Cerebellar nuclear complex (tissue), 1 donor: ENCODE measurements around the gene NPAS3.

Source experiments
- DNase-seq, 2 experiments: peaks; one replicate each; lab custom pipeline; 2025; lab: John Stamatoyannopoulos, UW

NPAS3 gene

DNA sequence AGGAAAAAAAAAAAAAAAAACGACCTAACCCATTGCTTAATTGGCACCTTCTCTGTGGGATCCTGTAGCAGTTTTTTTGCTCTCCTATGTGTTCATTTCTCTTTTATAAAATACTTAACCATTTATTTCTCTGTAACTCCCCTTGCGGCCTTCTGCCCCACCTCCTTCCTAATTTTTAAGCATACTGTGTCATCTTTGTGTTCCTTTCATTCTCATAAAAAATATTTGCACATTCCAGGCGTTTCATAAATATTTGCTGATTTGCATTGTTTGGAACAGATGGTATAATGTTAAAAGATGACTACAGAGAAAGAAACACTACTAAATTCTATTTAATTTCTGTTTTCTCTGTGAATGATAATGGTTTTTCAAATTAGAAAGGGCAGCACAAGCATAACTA is 77.9 kb downstream of the NPAS3 start:
- DNase-seq: no peak

DNA sequence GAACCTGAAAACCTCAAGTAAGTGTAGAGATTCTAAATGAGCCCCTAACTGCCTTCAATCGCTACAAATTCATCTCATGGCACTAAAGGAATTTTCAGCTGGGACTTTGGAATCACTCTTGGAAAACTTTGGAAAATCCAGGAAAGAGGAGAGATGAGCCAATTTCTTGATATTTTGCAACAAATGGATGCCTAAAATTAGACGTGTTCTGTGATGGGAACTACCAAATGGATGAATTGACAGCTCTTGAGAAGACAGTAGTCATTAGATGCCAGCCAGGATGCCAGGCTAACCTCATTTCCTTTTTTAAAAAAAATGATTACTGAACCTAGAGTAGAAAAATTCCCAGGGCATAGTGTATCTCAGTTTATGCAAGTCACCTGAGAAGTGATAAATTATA is 78.3 kb downstream of the NPAS3 start:
- no peak for DNase-seq

DNA sequence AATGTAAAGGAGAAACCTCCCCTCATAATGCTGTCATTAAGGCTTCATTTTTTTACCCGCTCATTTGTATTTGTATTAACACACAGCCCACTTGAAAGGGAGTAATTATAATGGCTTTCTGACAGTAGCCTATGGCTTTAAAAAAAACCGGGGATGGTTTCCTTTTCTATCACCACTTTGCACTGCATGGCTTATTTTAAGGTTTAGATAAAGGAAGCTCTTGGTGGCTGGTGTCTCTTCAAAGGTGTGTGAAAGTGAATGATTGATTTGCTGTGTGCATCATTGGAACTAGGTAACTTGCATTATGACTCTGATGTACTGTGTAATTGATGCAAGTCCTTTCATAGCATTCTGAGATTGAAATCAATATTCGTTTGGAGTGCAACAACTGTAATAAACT is 80.7 kb downstream of the NPAS3 start:
- no peak for DNase-seq

DNA sequence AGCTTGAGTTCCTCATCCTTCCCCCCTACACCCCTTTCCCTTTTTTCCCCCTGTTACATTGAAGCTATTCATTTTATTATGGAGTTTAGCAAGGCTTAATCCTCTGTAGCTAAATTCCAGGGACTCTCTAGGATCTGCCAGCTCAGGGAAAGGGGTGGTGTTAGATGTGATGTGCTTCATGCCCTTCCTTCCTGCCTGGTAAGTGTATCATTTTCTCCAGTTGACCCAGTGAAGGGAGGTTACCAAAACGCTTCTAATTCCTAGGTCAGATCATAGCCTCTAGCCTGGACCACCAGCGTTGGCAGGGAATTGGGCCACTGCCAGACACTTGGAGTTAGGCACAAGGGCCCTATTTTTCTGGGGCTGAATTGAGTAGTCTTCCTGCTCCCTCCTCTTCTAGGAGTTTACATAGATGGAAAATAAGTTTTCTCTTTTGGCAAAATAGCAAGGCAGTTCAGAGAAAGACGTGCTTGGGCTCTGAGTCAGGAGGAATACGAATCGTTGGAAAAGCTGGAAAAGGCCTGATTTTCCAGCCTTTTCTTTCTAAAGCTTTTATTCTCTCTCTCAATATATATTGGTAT is 88.3 kb downstream of the NPAS3 start:
- DNase-seq: no peak

DNA sequence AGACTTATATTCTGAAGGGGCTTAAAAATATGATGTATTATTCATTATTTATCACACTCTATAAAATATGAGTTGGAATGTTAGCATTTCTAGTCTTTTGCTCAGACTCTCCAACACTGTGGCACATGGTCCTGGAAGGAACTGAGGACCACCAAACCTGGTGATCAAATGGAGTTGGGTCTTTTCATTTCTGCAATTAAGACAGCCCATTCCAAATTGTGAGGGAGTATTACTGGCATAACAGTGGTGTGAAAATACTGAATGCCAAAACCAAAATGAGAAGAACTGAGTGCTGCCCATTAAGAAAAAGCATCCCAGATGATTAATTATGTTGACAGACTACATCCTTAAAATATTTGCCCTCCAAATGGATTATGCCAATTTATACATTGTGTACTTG is 90.8 kb downstream of the NPAS3 start:
- DNase-seq: no peak

DNA sequence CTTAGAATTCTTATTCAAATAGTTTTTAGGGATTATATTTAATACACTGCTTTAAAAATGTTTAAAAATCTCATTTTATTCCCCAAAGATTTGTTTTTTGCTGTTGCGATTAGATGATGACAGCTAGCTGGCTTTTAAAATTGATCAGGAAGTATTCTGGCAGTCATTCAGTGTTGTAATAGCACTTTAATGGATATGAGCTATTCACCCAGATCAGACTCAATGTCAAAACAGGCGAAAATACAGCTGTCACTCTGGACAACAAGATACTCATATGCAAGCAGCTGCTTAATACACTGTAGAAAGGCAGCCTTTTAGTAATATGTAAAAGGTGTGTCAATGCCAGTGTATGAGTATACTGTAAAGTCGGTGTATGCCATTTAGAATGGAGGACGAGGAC is 91.7 kb downstream of the NPAS3 start:
- no peak for DNase-seq

DNA sequence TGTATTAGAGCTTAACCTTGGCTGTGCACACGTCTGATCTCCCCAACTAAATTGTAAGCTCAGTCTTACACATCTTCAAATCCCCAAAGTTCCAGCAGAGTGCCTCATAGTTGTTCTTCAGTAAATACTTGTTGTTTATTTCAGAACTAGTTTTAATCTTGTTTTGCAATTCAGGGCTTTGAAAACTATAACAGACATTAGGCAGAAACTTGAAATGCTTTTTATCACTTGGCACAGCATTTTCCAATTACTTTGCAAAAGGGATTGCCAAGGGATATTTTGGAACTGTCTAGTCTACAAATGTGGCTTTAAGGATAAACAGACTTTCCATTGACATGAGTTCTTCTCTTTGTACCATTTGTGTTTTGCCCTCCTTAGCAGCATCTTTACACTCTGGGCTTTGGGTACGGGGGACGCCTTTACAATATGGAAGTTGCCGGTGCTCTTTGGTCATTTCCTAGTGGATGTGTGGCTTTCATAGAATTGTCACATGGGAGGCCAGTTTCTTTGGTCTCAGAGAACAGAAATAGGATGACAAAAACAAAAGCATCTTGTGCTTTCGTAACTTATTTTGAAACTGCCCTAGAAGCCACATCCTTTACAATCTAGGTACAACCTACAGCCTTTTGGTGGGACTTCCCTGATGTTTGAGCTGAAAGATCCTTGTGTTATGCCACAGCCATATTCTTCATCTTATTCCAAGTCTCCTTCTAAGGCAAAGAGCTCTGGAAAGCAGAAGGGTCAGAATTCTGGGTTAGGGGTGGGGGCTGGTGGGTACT is 96.9 kb downstream of the NPAS3 start:
- no peak for DNase-seq

DNA sequence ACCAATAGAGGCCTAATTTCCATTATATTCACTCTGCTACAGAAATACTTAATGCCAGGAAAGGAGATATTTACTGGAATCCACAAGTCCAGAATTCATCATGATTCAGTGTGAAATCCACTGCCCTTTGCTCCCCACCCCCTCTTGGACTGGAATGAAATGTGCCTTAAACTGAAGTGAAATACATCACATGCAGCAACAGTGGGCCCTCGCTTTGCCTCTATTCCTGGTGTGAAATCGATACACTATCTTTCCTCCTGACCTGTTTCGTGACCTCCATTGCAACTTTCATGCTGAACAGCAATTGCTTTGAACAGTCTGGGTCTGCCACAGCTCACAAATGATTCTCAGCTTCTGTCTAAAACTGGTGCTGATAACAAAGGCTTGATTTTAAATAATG is 100.6 kb downstream of the NPAS3 start:
- no peak for DNase-seq

DNA sequence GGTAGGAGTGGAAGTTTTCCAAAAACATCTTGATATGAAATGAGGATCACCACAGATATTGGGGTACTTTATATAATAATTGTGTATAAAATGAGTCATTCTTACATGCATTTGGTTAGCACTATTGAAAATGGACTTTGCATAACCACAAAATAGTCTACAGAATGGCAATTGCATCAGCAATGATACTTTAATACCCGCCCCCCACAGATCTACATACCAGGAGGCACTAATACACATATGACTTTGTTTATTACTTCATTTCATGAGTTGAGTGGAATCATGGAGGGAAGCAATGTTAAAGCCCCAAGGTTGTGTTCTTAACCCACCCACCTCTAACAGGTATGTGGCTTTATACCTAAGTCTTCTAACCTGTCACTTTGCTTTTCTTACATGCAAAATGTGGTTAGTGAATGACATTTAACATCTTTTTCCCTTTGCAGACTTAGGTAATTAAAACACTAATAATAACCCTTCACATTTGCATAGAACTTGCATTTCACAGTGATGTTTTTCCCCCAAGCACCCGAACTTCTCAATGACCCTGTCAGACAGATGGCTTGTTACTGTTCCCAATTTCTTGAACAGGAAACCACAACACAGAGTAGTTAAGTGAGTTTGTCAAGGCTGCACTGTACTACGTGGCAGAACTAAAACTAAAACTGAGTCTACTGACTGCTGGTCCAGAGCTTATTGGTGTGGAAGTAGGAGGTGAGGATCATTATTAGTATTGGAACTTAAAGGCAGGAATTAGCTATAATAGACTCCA is 101.9 kb downstream of the NPAS3 start:
- no peak for DNase-seq

DNA sequence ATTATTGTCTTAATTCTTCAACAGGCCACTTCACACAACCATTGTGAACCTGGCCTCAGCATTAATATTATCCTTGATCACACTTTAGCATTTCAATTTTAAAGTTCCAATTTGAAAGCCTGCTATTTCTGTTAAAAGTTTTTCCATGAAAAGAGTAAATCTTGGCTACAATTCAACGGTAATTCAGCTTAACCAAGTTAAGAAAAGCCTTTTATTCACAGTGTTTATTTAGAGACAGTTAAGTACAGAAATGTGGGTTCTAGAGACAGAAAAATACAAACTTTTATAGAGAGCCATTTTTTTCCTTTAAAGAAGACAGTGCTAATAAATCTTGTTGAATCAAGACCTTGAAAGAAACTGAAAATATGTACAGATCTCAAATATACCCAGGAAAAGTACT is 103.9 kb downstream of the NPAS3 start:
- no peak for DNase-seq

DNA sequence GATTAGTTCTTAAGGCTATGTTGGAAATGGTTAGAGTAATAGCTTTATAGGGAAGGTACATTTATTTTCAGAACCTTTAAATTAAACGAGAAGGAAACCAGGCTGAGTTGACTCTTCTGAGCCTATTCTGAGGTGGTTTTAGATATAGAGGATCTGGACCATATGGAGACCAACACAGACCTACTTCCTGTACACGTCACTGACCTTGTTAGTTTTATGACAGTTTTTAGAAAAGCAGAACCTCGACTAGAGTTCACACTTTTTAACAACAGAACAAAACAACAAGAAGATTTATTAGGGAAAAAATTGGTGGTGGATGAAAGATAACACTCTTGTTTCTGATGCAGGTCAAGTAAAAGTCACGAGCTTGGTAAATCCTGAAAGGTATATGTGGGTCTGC is 107.1 kb downstream of the NPAS3 start:
- DNase-seq: no peak

DNA sequence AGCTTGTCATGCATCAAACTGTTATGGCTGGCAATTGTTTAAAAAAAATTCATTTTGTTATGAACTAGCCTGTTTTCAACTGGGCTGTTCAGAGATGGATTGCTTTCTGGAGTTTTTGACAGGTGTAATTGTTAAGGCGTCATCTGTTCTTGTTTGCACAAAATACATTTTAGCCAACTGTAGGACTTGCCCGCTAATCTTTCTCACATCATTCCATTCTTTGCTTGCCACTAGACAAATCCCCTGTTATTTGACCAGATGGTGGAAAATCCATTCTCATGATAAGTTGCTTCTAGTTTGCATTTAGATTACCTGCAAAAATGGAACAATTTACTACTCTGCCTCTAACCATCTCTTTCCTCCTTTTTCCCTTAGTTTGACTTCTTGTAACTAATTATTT is 114.3 kb downstream of the NPAS3 start:
- no peak for DNase-seq

DNA sequence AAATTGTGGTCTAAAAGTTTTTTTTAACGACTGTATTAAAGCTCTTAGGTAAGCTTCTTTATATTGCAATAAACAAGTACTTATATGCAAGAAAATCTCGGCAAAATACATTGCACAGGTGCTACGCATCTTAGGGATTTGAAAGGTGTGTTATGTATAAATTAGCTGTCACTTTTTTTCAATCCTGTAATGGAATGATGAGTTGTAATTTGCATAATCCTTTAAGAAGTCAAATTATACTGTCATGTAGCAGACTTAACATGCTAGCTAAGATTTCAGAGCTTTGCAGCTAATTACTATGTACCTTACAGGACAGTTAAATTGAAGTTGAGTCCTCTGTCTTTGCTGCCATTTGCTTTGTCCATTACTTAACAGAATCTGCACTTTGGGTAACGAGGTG is 117.5 kb downstream of the NPAS3 start:
- DNase-seq: no peak

DNA sequence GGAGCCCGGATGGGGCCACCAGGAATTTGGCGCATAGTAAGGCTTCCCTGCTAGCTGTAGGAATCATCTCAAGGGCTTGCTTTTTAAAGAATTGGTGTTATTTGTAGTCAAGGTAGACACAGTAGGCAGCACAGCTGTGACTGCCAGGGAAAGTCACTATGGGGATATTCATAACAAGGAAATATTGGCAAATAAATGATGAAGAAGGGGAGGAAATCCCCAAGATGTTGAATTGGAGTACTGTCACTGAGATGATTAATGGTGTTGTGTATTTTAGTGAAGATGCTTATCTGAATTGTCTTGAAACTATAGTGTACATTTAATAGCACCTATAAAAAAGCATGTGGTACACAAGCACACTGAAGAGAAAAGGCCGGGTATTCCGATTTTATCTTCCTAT is 118.9 kb downstream of the NPAS3 start:
- DNase-seq: no peak

DNA sequence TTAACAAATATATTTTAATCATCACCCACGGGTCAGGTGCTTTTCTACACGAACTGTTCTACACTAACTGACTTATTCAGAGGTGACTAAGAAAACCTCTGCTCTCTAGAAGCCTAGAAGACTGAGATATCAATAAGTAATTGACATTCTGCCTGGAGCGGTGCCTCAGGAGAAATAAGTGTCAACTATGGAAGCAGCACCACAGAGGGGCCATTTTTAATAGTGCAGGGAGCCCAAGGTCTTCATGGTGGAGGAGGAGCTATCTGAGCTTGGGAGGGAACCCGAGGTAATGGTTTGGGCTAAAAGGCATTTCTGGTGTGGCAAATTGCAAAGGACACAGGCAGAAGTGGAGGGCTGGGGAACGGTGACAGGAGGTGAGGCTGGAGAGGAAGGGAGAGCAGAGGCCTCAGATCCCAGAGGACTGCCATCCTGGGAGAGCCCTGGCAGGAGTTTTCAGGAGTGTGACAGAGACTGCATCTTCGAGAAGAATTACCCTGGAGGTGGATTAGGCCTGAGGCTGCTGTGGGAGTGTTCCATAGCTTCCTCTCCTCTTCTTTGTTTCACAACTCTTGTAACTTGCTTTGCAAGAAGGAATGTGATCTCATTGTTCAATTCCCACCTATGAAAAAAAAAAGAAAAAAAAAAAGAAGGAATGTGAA is 123.1 kb downstream of the NPAS3 start:
- DNase-seq: no peak

DNA sequence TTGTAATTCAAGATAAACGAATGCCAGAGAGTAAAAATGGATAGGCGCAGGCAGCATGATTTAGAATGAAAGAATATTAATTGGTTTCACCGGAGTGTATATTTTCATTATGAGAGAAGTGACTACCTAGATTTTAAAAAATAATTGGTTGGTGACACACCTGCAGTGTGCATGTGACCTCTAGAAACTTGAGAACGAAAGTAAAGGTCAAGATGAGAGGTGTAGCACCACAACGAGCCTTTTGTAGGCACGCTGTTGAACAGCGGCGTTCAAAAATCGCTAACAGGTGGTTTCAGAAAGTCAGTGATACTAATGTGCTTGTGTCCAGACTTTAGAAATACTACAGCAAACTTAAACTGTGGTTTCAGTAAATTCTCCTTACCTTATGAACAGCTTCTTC is 123.8 kb downstream of the NPAS3 start:
- no peak for DNase-seq

DNA sequence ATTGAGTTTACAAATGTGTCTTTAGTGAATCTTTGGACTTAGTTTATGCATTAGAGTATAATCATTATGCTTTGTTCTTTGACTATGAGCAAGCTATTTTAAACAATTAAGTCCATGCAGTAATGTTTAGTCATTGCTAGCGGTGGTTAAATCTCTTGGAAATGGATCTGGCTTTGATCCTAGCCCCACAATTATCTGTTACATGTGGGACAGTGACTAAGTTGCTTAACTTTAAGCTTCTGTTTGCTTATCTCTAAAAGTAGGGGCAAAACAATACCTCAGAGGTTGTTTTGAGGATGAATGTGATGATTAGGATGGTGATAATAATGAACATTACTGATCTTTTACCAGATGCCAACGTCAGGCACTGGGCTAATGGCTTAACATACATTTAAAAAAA is 124.2 kb downstream of the NPAS3 start:
- DNase-seq: no peak

DNA sequence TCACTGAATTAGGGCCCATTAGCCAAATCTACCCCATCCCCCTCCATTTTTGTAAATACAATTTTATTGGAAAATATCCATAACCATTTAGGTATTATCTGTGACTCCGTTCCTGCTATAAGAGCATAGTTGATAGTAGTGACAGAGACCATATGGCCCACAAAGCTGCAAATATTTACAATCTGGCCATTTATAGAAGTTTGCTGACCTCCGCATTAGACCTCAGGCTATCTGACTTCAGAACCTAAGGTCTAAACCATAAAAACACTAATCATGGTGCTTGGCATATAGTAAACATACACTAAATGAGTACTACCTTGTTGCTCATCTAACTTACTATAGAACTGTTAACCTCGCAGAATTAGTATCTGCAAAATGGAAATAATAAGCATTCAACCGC is 124.8 kb downstream of the NPAS3 start:
- DNase-seq: no peak

DNA sequence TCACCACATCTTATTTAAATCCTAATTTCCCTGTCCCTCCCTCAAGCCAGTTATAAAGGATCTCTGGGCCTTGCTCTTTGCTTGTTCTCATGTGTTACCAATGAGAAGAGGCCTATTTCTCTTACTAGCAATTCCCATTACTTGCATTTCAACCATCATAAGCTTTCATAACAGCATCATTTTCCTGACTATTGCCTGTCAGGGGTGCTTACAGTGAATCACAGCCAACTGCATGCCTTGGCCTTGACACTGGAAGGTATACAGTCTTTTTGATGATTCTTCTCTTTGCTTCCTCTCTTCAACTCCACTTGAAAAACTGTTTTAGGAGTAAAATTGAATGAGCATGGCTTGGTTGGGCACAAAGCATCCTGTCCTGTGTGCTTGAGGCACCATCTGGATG is 127.0 kb downstream of the NPAS3 start:
- no peak for DNase-seq

DNA sequence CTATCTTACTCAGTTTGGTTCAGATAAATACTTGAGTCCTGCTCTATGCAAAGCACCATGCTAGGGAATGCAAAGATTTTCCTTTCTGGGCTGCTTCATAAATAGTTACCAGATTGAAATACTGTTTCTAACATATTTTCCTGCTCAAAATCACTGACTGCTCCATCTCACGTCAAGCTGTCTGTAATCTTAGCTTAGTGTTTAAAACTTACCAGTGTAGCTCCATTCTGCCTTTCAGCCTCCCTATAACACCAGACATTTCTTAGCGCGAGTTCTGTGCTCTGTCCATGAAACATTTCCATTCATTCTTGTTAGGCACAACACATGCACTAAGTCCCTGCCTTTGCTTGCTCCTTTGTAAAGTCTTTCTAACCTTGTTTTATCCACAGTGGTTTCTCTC is 129.4 kb downstream of the NPAS3 start:
- no peak for DNase-seq

DNA sequence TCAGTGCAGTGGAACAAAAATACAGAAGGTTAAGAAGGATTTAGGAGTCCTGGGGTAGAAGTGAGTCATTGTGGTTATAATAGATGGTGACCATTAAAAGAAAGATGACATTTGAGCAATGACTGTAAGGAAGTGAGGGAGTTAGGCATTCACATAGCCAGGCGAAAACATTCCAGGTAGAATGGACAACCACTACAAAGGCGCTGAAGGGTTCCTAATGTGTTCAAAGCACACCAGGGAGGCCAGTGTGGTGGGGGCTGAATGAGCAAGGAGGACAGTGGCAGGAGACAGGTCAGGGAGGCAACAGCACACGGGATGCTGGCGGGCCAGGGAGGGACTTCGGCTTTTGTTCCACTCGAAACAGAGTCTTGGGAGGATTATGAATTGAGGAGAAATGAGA is 129.9 kb downstream of the NPAS3 start:
- no peak for DNase-seq

DNA sequence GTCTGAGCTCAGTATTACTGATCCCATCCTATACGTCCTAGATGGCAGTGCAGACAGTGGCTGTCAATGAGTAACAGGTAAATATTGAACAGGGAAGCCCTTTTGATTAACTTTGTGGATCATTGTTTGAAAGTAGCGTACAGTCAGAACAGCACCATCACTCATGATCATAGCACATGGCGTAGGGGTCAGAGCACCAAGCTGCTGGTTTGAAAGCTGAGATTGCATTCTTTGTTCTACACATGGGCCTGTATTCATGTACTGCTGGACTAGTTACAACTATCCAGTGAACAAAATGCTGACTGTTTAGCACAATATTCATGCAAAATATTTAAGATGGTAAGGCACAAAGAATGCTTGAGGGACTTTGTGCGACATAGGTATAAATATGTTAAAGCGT is 131.8 kb downstream of the NPAS3 start:
- DNase-seq: no peak

DNA sequence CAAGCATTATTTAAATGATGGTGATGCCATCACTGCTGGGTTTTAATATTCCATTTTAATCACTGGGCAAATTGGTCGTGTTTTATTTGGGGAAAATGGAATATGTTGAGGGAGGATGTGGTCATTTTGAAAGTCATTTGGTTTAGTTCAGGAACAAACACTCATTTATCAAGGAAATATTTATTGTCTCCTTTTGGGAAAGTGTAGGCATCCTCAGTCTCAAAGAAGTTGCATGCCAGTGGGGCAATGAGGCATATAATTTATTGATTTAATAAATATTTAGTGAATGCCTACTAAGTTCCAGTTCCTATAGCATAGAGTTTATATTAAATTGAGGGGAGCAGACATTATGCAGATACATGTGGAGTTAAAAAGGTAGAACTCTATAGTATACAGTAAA is 134.3 kb downstream of the NPAS3 start:
- no peak for DNase-seq
